Loucy (cell line): ENCODE data around the gene EDIL3.

Source experiments
- H2AFZ ChIP-seq: fragments of 200-600 bp; sonication (generic); 2 replicates; pipeline ENCODE4 v1.6.0; 2016; ENCODE audit warnings: antibody characterized with exemption, mild to moderate bottlenecking, low read length, moderate library complexity
- H3F3A ChIP-seq: fragments of 200-600 bp; 2 replicates; pipeline ENCODE4 v1.6.0; 2016; ENCODE audit warnings: antibody characterized with exemption, low read depth, mild to moderate bottlenecking
- H3K27me3 ChIP-seq: fragments of 200-600 bp; sonication (generic); 2 replicates; pipeline ENCODE4 v1.6.1; 2014; ENCODE audit warnings: low read length, mild to moderate bottlenecking; ENCODE audit not compliant: insufficient read depth, poor library complexity, severe bottlenecking
- H3K36me3 ChIP-seq: fragments of 200-600 bp; sonication (generic); 2 replicates; pipeline ENCODE4 v1.6.1; 2016; ENCODE audit warnings: low read length; ENCODE audit not compliant: insufficient read depth
- H3K4me1 ChIP-seq: fragments of 200-600 bp; sonication (generic); 2 replicates; pipeline ENCODE4 v1.5.1; 2014; ENCODE audit warnings: low read length, mild to moderate bottlenecking; ENCODE audit not compliant: insufficient read depth, poor library complexity, severe bottlenecking
- H3K4me2 ChIP-seq: fragments of 200-600 bp; sonication (generic); 2 replicates; pipeline ENCODE4 v1.6.0; 2014; ENCODE audit warnings: antibody characterized with exemption, low read length, low read depth, mild to moderate bottlenecking; ENCODE audit not compliant: poor library complexity, severe bottlenecking
- H3K4me3 ChIP-seq: fragments of 200-600 bp; sonication (generic); 2 replicates; pipeline ENCODE4 v1.5.1; 2014; ENCODE audit warnings: low read length, mild to moderate bottlenecking, mixed read lengths; ENCODE audit not compliant: poor library complexity, severe bottlenecking
- H3K79me2 ChIP-seq: fragments of 200-600 bp; sonication (generic); 2 replicates; pipeline ENCODE4 v1.6.1; 2014; ENCODE audit warnings: low read length; ENCODE audit not compliant: insufficient read depth
- H3K9ac ChIP-seq: fragments of 200-600 bp; sonication (generic); 2 replicates; pipeline ENCODE4 v1.6.0; 2014; ENCODE audit warnings: mild to moderate bottlenecking, low read depth, low read length, moderate library complexity; ENCODE audit not compliant: poor library complexity, severe bottlenecking
- H3K9me2 ChIP-seq: fragments of 200-600 bp; sonication (generic); replicated peaks from 2 replicates; pipeline ENCODE4 v1.6.1; 2016; ENCODE audit warnings: low read depth, low read length, mixed read lengths
- H3K9me3 ChIP-seq: fragments of 200-600 bp; sonication (generic); 2 replicates; pipeline ENCODE4 v1.6.1; 2014; ENCODE audit warnings: mild to moderate bottlenecking, antibody characterized with exemption, low read length, low read depth; ENCODE audit not compliant: insufficient read depth
- H4K20me1 ChIP-seq: fragments of 200-600 bp; sonication (generic); 2 replicates; pipeline ENCODE4 v1.6.0; 2014; ENCODE audit warnings: antibody characterized with exemption, low read length, mild to moderate bottlenecking; ENCODE audit not compliant: insufficient read depth, poor library complexity, severe bottlenecking
- CTCF ChIP-seq: fragments of 200-600 bp; sonication (generic); conservative IDR thresholded peaks from 2 replicates; pipeline ENCODE4 v1.5.1; 2014; ENCODE audit warnings: mild to moderate bottlenecking, antibody characterized with exemption, low read length
- EZH2phosphoT487 ChIP-seq: fragments of 200-600 bp; IDR thresholded peaks from 2 replicates; pipeline ENCODE4 v1.6.1; 2018; ENCODE audit warnings: antibody characterized with exemption, mild to moderate bottlenecking, moderate library complexity, borderline replicate concordance

EDIL3 gene

DNA sequence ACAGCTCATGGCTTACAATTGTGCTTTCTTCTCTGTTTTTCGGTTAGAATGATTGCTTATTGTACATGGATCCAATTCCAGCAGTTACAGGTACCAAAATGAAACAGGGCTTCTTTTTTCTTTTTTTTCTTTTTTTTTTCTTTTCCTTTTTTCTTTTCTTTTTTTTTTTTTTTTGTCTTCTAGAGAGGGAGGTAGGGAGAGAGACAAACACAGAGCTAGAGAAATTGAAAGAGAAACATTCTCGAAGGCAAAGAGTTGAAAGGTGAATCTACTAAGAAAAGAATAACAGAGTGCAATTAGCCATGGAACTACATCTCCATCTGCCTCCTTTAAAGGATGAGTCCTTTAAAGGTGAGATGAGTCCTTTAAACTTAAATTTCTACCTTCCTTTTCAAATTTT is 1.0 kb upstream of the EDIL3 start:
- Histone ChIP-seq H3K4me1 (no peaks in the 10 kb centered on the region), H3F3A (no peaks in the 10 kb centered on the region), H4K20me1 (no peaks in the 10 kb centered on the region), H3K9ac (no peak overlapping the region), H3K27me3 (no peaks in the 10 kb centered on the region), H3K9me2 (no peaks in the 10 kb centered on the region), H3K36me3 (no peaks in the 10 kb centered on the region), H3K4me2 (no peak overlapping the region), H2AFZ (no peak overlapping the region), H3K9me3 (no peaks in the 10 kb centered on the region), H3K79me2 (no peaks in the 10 kb centered on the region), H3K4me3 (no peak overlapping the region)
- TF ChIP-seq EZH2phosphoT487 (no peak), CTCF (no peak)

DNA sequence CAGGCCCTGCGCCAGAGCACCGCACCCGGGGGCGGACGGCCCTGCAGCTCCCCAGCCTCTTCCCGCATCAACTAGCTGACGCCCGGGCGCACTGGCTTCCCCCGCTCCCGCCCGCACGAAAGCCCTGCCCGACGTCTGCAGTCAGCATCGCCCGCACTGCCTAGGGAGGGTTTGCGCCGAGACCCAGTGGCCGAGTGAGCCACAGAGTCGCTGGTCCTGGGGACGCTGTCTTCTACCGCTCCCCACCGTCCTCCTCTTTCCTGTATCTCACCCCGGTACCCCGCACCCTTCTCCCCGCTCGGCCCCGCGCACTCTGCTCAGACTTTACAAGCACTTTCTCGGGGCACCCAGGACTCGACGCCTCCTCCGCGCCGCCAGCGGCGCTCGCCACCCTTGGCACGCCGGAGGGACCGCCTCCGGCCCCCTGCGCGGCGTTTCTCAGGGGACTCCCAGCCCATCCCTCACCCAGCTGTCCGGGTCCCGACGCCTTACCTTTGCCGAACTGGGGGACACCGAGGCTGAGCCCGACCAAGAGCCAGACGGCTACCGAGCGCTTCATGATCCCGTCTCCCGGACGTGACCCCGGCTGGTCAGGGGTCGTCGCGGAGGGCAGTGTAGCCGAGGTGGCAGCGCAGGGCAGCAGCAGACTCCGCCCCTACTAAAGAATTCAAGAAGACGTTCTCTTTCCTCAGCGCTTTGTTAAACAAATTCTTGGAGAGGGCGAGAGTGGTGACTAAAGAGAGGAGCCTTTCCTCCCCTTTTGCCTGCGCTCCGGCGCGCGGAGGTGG is 670 bp downstream of the EDIL3 start:
- no peaks in the 10 kb centered on the region for H3K9me3 ChIP-seq
- no peak overlapping the region for H3K4me3 ChIP-seq
- no peak for TF ChIP-seq EZH2phosphoT487
- no peak for TF ChIP-seq CTCF
- H3K79me2 ChIP-seq = no peaks in the 10 kb centered on the region
- no peaks in the 10 kb centered on the region for H3F3A ChIP-seq
- H3K4me2 ChIP-seq = no peak overlapping the region
- no peaks in the 10 kb centered on the region for H3K4me1 ChIP-seq
- H3K36me3 ChIP-seq = no peaks in the 10 kb centered on the region
- H3K27me3 ChIP-seq = no peaks in the 10 kb centered on the region
- H2AFZ ChIP-seq = no peak overlapping the region
- H3K9me2 ChIP-seq = no peaks in the 10 kb centered on the region
- H3K9ac ChIP-seq = no peak overlapping the region
- no peaks in the 10 kb centered on the region for H4K20me1 ChIP-seq

DNA sequence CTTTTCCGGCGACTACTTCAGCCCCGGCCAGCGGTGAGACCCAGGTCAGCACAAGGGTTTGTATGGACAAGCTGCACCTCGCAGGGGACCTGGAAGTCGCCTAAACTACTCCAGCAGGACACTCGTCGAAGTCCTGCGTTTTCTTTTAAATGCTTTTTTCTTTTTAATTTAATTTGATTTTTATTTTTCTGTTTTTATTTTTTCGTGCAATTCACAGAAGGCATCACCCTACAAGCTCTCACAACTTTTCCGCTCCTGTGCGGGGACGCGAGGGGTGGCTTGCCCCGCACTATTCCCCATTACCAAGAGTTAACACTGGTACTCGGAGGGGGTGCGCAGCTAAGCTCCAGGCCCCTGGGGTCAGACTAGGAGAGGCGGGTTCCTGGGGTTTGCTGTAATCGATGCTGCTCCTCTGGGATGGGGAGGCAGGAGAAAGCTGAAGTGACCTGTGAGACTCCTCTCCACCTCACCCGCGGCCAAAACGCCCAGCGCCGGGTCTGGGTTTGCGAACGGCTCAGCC is 1.3 kb downstream of the EDIL3 start:
- Histone ChIP-seq H3K79me2 (no peaks in the 10 kb centered on the region), H3F3A (no peaks in the 10 kb centered on the region), H4K20me1 (no peaks in the 10 kb centered on the region), H3K9ac (no peak overlapping the region), H3K9me3 (no peaks in the 10 kb centered on the region), H3K4me1 (no peaks in the 10 kb centered on the region), H3K27me3 (no peaks in the 10 kb centered on the region), H3K9me2 (no peaks in the 10 kb centered on the region), H3K36me3 (no peaks in the 10 kb centered on the region), H3K4me3 (no peak overlapping the region), H2AFZ (no peak overlapping the region), H3K4me2 (no peak overlapping the region)
- no peak for TF ChIP-seq CTCF
- no peak for TF ChIP-seq EZH2phosphoT487
